HUDEP-2 (cell line): ENCODE data around the gene GRIK2.
A peak's percentile ranks its signal among the peaks of the same experiment; 100 is the strongest.
"Not testable (repeated sequence)": the region's sequence is repeated elsewhere in the genome, so short reads cannot be mapped to it uniquely, and the experiment has no call there.

ENCODE experiments used
- DNase-seq, 76 experiments: peaks; one replicate each; lab custom pipeline; 2025; ENCODE audit not compliant: unreplicated experiment in 76 of 76; lab: John Stamatoyannopoulos, UW

The GRIK2 gene

DNA sequence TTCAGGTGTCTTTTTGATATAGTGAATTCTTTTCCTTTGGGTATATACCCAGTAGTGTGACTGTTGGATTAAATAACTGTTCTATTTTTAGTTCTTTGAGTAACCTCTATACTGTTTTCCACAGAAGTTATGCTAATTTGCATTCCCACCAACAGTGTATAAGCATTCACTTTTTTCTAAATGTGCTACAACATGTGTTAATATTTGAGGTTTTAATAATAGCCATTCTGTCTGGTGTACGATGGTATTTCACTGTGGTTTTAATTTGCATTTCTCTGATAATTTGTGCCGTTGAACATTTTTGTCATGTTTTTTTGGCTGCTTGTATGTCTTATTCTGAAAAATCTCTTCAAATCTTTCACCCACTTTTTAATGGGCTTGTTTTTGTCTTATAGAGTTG, 563.5 kb downstream of the GRIK2 start:
- DNase-seq: no peak

GRCh38 chr6:101961357-101961756, 567.8 kb downstream of the GRIK2 start:
- DNase-seq: no peak

DNA sequence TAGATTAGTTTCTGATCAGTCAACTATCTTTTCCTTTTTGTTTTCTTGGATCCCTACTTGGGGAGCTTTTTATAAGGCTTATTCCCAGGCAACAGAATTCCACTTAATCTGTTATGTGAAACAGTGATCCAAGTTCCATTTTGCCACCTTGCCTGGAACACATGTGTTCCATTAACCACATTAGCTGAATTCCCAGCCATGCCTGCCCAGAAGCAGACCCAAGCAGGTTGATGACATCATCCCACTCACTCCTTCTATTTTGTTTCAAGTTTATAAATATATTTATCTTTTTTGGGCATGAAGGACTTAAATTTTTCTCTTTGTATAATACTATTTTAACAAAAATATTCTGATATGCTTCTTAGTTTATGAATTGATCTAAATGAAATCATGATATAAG, 587.4 kb downstream of the GRIK2 start:
- no peak for DNase-seq

DNA sequence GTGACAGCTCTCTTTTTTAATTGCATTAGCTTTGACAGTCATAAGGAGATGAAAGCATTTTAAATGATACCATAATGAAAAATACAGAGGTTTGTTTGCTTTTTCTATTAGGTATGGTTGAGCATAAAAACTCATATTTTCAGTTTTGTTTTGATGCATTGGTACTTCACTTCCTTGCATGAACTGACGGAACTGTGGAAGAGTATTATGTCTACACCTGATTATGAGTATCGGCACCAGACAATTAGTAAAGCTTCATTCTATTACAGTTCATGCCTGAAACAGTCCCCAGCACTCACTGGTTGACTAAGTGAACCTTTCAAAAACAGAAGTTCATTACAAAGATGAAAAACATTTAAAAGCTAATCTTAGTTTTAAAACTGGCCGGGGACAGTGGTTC, 593.0 kb downstream of the GRIK2 start:
- DNase-seq: no peak

GRCh38 chr6:101992286-101992685, 598.8 kb downstream of the GRIK2 start:
- no peak for DNase-seq

GRCh38 chr6:101994521-101994920, 601.0 kb downstream of the GRIK2 start:
- no peak for DNase-seq

GRCh38 chr6:102015431-102015830, 621.9 kb downstream of the GRIK2 start:
- no peak for DNase-seq

DNA sequence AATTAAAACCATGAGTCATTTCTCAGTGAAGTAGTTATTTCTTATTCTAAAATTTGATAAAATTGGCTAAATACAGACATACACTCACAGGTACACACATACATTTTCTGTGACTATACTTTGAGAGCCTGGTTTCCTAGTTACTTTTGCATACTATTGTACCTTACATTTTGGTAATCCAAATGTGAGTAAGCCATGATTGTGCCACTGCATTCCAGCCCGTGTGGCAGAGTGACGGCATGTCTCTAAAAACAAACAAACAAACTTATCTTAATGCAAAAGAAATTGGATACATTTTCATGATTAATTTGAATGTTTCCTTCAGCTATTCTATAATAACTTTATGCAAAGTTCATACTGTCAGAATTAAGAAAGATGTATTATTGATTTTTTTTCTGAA, 628.8 kb downstream of the GRIK2 start:
- DNase-seq: no peak

GRCh38 chr6:102022803-102023202, 629.3 kb downstream of the GRIK2 start:
- no peak for DNase-seq

- no peak for DNase-seq
Observed at GRCh38 chr6:102023977-102024657, 630.6 kb downstream of the GRIK2 start.

GRCh38 chr6:102026649-102027048, 633.1 kb downstream of the GRIK2 start:
- no peak for DNase-seq

DNA sequence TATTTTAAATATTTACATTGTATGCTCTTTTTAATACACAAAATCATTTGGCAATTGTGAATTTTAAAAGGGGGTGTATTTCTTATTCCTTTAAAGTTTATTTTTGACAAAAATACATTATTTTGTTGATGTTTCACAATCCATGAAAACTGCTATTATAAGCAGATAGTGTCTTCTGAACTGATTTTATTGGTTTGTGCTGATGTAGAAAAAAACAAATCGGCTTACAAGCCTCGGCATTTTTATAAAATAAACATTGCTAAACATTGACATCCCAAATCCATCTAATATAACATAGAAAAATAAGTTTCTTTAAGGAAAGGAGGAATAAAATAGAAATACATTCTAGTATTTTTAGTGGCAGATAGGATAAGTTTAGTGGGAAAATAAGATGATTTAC, 634.7 kb downstream of the GRIK2 start:
- no peak for DNase-seq

DNA sequence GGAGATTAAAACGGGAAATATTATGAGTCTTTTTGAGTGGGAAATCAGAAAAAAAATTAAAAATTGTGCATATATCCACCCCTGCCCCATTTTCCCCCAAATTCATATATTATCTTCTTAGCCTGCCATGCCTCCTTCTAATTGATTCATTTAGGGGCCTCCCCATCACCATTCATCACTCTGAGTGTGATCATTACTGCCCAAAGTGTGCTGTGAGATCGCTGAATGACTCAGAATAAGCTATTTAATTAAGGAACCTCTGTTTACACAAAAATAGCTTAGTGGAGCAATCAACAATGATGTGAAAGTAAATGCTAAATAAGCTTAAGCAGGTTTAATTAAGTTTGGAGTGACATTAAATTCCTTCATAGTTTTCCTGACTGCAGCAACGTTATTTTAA, 645.5 kb downstream of the GRIK2 start:
- DNase-seq: no peak

DNA sequence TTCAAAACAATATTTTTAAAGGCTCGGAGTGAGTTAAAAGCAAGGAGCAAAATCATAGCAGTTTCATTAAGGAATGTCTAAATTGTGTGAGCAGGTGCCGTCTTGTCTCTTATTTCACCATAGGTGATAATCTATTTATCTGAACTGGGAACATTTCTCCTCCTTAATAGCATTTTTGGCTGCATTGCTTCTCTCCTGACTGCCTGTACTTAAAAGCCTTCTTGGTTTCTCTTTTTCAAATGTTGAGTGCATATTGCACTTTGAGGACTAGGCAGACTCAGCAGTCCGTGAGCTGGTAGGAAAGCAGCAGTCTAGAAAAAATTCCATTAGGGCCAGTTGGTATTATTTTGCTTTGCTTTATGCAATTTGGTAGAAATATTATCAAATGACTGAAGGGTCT, 645.9 kb downstream of the GRIK2 start:
- DNase-seq: no peak

- DNase-seq: no peak
Observed at GRCh38 chr6:102051001-102051400, 657.5 kb downstream of the GRIK2 start.

DNA sequence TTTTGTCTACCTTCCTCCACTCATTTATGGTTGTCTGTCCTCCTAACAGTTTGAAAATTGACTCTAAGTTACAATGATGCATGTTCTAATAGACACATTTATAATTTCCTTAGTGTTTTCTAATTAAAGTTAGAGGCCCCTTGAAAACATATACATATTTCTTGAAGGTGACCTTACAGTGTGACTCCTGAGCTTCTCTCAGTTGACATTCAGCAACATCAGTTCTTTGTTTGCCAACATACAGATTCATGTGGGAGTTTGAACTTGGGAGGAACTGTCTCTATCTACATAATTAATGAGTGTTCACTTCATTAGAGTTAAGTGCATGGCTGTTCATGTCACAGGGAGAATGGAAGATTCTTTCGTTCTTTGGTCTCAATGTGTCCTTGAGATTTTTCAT, 658.2 kb downstream of the GRIK2 start:
- DNase-seq: no peak

DNA sequence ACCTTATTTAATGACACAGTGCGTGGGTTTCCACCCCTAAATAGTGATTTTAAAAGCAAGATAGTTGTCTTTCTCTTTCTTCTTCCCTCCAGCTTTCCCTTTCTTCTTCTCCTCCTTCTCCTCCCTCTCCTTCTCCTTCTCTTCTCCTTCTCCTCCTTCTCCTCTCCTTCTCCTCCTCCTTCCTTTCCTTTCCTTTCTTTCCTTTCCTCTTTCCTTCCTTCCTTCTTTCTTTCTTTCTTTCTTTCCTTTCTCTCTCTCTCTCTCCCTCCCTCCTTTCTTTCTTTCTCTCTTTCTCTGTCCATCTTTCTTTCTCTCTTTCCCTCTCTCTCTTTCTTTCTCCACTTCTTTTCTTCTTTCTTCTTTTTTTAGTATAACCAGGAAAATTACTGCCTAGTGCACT, 670.6 kb downstream of the GRIK2 start:
- DNase-seq: no peak

DNA sequence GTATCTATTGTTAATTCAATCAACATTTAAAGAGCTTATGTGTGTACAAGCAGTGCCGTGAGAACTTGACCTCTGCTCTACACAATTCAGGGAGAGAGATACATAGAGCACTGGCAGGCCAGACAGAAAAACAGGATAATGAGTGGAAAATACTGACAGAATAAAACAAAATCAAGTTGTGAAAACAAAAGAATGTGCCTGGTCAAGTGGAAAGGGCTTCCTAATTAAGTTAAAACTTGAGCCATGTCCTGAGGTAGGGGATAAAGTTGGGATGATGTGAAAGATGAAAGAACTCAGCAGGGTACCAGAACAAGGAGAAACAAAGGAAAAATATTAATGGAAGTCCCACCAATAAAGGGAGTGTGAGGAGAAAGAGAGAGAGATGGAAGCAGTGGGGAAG, 672.8 kb downstream of the GRIK2 start:
- no peak for DNase-seq

GRCh38 chr6:102068349-102068929, 674.9 kb downstream of the GRIK2 start:
- DNase-seq: no peak

DNA sequence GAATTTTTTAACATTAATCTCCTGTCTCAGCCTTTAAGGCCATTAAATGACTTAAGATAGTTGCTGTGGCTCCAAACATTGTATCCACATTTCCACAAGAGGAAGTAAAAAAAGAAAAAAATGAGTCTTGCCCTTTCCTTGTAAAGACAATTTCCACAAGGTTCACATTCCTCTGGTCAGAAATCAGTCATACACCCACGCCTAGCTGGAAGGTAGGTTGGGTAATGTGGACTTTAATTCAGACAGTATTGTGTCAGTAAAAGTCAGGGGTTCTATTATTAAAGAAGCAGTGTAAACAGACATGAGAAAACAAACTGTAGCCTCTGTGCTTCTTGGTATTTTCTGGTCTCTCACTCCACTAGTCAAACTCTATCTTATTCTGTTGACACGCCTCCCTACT, 682.0 kb downstream of the GRIK2 start:
- DNase-seq: no peak

GRCh38 chr6:102085257-102085656, 691.7 kb downstream of the GRIK2 start:
- DNase-seq: no peak

DNA sequence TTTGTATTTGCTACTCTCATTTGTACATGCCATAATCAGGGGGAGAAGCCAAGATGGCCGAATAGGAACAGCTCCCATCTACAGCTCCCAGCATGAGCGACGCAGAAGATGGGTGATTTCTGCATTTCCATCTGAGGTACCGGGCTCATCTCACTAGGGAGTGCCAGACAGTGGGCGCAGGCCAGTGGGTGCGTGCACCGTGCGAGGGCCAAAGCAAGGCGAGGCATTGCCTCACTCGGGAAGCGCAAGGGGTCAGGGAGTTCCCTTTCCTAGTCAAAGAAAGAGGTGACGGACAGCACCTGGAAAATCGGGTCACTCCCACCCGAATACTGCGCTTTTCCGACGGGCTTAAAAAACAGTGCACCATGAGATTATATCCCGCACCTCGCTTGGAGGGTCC, 694.7 kb downstream of the GRIK2 start:
- DNase-seq: not testable (repeated sequence)

GRCh38 chr6:102114402-102114801, 720.9 kb downstream of the GRIK2 start:
- DNase-seq: peak in 2 of 76 experiments; percentile 12 to 22
